Measurements from ENCODE around the gene CDH13.

CDH13 gene

DNA sequence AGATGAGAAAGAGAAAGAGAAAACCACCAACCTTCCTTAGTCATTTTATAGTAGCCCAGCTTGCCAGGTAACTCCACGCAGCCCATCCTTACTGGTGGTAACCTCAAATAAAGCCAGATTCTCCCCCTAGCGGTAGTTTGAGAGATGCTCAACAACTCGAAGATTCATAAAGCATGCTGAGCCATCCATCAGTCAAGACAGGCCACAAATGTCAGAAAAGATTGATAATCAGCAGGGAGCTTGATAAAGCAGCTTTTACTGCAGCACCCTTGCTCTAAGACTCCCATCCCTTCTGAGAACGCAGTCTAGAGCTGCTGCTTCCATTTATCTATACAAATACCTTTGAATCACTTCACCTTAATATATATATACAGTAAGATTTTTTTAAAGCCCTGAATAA, 729.5 kb downstream of the CDH13 start:
- peak; percentile 61 for DNase-seq (ENCODE audit: low read depth, low spot score)
- TF ChIP-seq, protein P1, sequence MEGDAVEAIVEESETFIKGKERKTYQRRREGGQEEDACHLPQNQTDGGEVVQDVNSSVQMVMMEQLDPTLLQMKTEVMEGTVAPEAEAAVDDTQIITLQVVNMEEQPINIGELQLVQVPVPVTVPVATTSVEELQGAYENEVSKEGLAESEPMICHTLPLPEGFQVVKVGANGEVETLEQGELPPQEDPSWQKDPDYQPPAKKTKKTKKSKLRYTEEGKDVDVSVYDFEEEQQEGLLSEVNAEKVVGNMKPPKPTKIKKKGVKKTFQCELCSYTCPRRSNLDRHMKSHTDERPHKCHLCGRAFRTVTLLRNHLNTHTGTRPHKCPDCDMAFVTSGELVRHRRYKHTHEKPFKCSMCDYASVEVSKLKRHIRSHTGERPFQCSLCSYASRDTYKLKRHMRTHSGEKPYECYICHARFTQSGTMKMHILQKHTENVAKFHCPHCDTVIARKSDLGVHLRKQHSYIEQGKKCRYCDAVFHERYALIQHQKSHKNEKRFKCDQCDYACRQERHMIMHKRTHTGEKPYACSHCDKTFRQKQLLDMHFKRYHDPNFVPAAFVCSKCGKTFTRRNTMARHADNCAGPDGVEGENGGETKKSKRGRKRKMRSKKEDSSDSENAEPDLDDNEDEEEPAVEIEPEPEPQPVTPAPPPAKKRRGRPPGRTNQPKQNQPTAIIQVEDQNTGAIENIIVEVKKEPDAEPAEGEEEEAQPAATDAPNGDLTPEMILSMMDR (IDR thresholded peaks at IDR 0.05; ENCODE audit: low read depth, low read length): peak; percentile 83
- in situ Hi-C loops (cut with HindIII; ENCODE audit: low sequenced_read_pairs): no loop called here

DNA sequence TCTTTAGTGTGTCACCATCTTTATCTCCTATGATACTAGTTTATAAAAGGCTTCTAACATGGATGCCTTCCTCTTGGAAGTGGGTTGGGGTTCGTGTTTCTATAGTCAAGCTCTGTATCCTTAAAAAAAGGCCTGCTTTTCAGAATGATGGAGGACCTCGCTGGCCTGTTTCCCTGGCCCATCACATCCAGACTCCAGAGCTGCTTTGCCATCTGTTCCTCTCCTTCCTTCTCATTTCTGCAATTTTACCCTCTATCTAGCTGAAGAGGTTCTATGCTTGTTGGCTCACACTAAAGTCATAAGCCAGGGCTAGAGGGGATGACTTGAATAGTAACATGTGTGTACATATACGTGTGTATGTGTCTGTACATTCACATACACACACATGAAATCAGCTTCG, 730.2 kb downstream of the CDH13 start:
- TF ChIP-seq, protein P1 (IDR thresholded peaks at IDR 0.05; ENCODE audit: low read depth, low read length): no peak
- DNase-seq (ENCODE audit: low read depth, low spot score): no peak
- in situ Hi-C loops (cut with HindIII; ENCODE audit: low sequenced_read_pairs): no loop called here
- H3K4me3 ChIP-seq (ENCODE audit: low read depth, low read length): no peak overlapping the region

More for the DNA sequence above, 729.5 kb downstream of the CDH13 start:
- no peak overlapping the region for H3K4me3 ChIP-seq (ENCODE audit: low read depth, low read length)

DNA sequence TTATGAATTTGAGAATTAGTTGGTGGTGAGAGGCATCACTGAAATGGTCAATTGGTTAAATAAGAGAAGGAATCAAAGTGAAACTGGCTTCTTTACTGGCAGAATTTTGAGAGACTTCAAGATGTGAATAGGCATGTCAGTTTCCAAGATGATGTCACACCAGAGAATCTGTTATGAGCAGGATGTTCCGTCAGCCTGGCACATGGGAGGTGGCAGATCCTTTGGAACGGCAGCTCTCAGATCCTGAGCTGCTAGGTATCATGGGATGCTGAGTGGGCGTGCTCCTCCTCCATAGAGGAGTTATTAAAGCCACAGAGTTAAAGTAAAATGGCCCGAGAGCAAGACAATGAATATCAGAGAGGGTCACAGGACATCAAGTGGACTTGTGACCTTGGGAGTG, 736.8 kb downstream of the CDH13 start:
- H3K4me3 ChIP-seq (ENCODE audit: low read depth, low read length): no peak overlapping the region
- DNase-seq (ENCODE audit: low read depth, low spot score): no peak
- in situ Hi-C loops (cut with HindIII; ENCODE audit: low sequenced_read_pairs): no loop called here
- TF ChIP-seq, protein P1 (IDR thresholded peaks at IDR 0.05; ENCODE audit: low read depth, low read length): no peak

DNA sequence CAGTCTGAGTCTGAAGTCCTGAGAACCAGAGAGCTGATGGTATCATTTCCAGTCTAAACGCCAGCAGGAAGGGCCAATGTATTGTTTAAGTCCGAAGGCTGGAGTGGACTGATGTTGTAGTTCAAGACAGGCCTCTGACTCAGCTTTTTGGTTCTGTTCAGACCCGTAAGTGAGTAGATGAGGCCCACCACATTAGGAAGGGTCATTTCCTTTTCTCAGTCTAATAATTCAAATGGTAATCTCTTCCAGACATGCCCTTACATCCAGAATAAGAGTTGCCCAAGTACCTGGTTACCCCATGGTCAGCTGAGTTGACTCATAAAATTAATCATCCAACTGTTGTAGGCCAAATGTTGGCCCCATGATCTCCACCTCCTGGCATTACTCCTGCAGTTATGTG, 738.4 kb downstream of the CDH13 start:
- TF ChIP-seq, protein P1 (IDR thresholded peaks at IDR 0.05; ENCODE audit: low read depth, low read length): no peak
- in situ Hi-C loops (cut with HindIII; ENCODE audit: low sequenced_read_pairs): no loop called here
- DNase-seq (ENCODE audit: low read depth, low spot score): no peak
- H3K4me3 ChIP-seq (ENCODE audit: low read depth, low read length): no peak overlapping the region

DNA sequence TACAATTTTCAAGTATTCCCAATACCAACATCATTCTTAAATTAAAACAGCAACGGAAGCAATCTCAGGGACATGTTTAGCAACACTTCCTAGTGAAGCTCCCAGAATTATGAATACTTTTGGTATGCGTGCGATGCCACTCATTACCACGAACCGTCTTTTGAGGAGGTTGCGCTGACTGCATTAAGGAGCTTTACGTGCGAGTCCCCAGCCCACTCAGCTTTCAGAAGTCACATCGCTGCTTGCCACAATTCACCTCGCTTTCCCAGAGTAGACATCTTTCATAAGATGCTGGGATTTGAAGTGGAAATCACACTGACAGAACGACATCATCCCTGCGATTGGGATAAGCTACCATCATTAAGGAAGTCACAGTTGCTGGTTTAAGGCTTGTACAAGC, 739.5 kb downstream of the CDH13 start:
- DNase-seq (ENCODE audit: low read depth, low spot score): no peak
- TF ChIP-seq, protein P1 (IDR thresholded peaks at IDR 0.05; ENCODE audit: low read depth, low read length): no peak
- no peak overlapping the region for H3K4me3 ChIP-seq (ENCODE audit: low read depth, low read length)
- in situ Hi-C loops (cut with HindIII; ENCODE audit: low sequenced_read_pairs): no loop called here

DNA sequence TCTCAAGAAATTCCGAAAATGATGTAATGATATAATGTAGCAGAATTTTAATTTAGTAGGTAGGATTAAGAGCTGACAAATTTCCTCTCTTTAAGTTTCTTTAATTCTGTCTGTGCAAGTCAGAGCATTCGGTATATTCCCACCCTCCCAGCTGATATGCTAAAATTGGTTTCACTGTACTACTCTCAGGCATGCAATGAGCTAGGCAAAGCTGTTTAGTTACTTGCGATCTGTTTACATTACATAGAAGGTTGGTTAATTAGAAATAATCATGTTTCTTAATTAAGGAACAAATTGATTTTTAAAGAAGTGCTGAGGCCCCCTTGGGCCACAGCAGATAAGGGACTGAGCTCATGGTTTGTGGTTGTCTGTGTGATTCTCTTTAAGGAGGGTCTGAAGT, 748.2 kb downstream of the CDH13 start:
- in situ Hi-C loops (cut with HindIII; ENCODE audit: low sequenced_read_pairs): no loop called here
- H3K4me3 ChIP-seq (ENCODE audit: low read depth, low read length): no peak overlapping the region
- TF ChIP-seq, protein P1 (IDR thresholded peaks at IDR 0.05; ENCODE audit: low read depth, low read length): no peak
- DNase-seq (ENCODE audit: low read depth, low spot score): no peak

DNA sequence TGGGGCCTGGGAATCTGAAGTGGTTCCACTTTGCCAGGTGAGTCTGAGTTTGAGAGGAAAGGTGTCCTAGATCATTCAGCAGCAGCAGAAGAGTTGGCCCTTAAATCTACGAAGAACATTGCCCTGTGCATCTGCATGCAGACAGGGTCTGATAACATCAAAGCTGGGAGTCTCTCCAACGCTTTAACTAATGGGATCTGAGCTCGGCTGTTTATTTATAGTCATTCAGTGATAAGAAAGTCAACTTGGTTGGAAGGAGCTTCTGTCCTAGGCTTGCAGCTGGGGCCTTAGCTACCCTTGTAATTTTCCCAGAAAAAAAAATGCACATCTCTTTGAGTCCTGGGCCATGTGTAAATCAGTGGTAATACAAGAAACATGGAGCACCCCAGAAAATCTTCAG, 763.0 kb downstream of the CDH13 start:
- H3K4me3 ChIP-seq (ENCODE audit: low read depth, low read length): no peak overlapping the region
- DNase-seq (ENCODE audit: low read depth, low spot score): no peak
- in situ Hi-C loops (cut with HindIII; ENCODE audit: low sequenced_read_pairs): no loop called here
- TF ChIP-seq, protein P1 (IDR thresholded peaks at IDR 0.05; ENCODE audit: low read depth, low read length): no peak

Measured in astrocyte of the spinal cord (primary cell).